HG03139 (cell line): ENCODE results near the gene BHLHE23.

Experiments used
- ATAC-seq: cut with Tn5 transposase; IDR thresholded peaks from one replicate; pipeline ENCODE4 v1.9.1; 2021; ENCODE audit not compliant: unreplicated experiment

BHLHE23 gene

DNA sequence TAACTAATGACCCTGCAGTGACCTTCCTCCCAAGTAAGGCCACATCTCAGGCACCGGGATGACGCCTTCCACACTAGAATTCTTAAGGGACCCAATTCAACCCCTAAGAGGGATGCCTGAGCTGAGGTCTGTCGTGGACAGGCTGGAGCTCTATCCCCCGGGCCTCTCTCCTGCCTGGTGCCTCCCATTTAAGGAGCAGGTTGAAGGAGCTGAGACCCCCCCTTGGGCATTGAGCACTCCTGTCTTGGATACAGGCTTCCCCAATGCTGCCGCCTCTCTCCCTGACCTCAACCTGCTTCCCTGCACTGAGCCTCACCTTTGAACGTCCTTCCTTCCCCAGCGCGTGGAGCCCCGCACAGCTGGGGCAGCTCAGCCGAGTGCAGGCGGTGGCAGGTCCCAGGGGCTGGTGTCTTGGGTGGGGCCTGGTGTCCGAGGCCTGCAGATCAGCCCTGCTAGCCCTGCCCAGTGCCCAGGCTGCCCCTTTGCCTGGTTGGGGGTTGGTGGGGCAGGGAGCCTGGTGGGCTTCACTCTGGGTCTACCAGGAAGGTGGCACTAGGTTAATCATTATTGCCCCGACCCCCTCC is 19.9 kb upstream of the BHLHE23 start:
- ATAC-seq, result no peak

DNA sequence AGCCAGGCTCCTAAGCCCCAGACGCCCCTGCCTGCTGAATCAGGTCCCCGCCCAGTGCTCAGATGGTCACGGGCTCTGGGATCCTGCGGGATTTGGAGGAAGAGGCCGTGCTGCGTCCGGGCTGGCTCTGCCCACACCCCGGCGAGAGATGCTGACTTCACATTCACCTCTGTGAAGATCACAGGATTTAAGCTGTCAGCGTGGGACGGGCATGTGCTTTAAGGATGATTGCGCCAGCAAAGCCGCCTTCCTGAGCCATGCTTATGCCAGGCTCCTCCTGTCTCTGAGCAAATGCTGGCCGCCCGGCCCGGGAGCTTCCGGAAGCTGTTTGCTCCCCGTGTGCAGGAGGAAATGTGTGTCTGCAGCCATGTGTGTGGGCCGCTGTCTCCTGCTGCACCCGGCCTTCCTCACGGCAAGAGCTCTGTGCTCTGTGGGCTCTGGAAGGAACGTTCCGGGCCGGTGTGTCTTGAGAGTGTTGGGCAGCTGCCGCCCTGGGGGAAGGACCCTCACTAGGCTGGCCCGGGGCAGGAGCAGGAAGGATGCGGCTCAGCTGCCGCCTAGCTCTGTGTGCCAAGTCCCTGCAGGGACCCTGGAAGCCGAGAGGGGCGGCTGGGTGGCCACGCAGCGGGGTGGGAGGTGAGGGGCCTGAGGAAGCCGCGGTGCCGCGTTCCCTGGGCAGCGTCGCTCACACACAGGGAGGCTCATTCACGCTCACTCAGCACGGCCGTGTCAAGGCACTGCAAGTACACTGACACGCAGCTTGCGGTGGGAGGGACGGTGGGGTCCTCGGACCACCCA is 19.0 kb upstream of the BHLHE23 start:
- no peak for ATAC-seq

DNA sequence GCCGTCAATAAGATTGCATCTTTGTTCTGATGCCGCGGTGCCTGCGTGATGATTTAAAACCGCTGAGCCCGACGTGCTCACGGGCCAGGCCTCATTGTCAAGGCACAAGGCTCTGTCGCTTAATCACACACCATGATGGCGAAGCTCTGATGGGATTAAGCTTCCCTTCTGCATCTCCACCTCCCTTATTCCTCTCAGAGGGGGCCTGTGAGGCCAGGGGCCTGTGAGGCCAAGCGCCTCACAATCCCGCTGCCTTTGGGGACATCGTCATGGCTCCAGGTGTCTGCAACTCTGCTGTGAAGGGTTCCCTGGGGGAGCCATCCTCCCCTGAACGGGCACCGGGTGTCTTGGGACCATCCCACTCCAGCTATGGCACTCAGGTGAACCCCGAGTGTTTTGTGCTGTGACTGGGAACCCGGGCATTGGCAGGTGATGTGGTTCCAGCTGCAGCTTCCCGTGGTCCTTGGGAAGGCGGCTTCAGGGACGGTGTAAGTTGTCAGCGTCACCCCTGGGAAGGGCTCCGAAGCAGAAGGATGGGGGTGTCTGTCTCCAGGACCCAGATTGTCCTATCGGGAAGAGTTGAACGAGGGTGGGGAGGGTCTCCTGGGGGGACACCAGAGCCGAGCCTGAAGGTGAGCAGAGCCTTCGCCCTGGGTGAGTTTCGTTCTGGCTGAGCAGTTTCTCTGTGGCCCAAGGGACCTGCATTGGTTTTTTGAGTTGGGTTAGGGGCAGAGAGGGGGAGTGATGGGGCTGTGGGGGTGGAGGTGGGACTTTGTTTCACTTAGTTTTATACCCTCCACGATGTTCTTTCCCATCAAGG is 18.0 kb upstream of the BHLHE23 start:
- no peak for ATAC-seq

DNA sequence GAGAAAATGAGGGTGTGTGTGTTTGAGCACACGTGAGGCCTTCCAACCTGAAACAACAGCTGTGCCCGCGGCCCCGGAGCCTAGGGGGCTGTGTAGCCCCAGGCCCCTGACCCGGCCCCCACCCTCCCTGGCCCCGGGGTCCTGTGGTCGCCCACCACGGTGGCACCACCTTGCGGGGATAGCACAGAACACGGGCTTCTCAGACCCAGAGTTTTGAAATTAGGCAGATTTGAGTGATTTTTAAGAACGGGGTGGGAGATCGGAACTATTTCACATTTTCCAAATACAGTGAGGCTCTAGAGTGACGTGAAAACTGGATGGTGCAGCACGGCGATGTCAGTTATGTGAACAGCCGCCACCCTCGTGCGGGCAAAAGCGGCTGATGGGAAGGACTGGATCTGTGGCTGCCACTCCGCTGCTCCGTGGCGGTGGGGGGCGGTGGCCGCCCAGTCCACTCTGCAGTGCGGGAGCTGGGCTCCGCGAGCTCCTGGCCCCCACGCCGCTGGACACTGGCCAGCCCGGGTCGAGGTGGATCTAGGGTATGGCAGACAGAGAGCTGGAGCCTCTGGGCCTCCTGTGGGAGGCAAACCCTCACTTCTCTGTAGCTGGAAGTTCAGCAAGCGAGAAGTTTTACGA is 17.3 kb upstream of the BHLHE23 start:
- no peak for ATAC-seq

DNA sequence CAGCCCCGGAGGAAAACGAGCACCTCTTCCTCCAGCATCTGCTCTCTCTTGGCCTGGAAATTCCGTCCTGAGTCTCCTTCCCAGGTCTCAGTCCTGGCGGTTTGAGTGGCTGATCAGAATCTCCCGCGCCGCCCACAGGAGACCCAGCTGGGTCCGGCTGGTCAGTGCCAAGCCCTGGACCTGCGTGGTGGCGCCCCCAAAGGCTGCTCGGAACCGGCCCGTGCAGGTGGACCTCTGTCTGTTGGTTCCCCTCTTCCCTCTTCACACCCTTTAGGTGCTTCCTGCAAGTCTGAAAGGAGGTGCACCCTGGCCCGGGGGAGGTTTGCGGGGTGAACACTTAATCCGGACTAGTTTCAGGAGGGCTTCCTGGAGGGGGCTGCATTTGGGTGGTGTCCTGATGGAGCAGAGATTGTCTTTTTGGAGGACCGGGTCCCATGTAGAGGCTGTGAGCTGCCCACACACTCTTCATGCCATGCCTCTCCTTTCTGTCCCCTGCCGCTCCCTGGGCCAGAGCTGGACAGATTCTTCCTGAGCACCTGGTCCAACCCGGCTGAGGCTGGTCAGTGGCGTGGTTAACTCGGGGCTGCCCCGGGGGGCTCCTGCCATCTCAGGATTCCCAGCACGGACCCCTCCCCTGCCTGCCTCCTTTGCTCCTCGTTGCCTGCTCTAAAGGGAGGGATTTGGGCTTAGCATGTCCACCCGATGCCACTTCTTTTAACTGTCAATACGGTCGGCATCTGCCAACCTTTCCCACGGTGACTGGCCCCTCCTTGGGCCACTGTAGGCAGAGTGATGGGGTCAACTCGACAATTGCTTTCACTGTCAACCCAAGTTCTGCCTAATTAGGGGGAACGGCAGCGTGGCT is 16.5 kb upstream of the BHLHE23 start:
- no peak for ATAC-seq

DNA sequence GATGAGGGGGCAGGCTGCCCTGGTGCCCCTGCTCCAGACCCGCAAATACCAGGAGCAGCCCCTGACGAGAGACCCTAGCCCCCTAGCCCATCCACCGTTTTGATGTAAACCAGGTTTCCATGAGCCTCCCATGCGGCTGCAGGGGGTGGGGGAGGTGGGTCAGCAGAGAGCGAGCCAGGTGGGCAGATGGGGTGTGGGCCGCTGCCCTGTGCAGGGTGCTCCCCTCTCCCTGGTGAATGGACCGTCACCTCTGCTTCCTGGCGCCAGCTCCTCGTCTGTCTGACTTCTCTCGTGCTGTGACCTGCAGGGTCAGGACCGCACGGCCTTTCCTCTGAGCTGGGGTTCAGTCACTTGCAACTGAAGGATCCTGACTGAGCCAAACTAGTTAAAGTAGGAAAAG is 15.7 kb upstream of the BHLHE23 start:
- no peak for ATAC-seq

DNA sequence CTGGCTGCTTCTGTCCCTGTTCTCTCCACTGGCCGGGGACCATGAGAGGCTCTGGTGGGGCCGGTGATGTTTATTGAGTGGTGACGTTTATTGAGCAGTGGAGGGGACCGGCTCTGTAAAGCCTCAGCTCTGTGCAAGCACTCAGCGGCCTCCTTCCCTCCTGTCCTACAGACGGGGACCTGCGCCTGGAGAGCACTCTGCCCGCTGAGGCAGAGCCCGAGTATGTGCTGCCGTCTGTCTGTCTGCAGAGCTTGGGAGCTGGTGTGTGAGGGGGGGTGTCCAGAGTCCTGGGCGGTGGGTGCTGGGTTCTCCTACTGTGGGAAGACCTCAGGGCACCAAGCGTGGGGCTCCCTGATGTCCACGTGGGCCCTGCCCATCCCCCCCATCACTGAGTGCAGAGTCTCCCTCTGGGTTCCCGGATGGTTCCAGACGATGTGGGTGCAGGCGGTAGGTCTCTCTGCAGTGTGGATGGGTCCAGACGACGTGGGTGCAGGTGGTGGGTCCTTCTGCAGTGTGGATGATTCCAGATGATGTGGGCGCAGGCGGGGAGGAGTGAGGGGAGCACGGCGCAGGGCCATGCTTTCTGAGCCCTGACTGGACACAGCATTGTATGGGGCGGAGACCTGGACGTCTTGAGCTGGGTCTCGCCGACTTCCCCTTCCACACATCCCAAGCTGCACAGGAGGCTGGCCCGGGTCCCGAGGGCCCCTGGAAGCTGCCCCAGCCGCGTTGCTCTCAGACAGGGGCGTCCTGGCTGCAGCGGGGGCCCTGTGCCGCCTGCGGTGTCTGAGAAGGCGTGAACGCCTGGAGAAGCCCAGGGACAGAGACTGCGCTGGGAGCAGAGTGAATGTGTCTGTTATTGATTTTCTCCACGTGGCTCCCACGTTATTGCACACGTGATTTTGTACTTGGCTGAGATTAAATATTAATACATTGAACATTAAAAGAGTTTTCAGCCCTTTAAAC is 14.9 kb upstream of the BHLHE23 start:
- ATAC-seq, result no peak

DNA sequence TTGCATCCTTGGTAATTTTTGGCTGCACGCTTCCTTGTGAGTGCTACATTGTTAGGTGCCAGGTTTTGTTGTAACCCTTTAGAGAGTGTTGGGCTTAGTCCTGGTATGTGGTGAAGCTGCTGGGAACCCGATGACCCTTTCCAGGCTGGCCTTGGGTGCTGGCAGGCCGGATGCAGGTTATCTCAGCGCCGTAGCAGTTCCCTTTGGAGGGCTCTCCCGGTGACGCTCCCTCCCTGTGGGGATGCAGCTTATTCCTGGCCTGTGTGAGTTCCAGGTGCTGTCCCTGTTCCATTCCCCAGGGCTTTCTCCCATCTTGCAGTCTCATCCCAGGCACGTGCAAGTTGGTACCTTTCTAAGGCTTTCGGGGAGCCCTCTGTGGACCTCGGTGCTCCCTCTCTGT is 13.9 kb upstream of the BHLHE23 start:
- no peak for ATAC-seq

DNA sequence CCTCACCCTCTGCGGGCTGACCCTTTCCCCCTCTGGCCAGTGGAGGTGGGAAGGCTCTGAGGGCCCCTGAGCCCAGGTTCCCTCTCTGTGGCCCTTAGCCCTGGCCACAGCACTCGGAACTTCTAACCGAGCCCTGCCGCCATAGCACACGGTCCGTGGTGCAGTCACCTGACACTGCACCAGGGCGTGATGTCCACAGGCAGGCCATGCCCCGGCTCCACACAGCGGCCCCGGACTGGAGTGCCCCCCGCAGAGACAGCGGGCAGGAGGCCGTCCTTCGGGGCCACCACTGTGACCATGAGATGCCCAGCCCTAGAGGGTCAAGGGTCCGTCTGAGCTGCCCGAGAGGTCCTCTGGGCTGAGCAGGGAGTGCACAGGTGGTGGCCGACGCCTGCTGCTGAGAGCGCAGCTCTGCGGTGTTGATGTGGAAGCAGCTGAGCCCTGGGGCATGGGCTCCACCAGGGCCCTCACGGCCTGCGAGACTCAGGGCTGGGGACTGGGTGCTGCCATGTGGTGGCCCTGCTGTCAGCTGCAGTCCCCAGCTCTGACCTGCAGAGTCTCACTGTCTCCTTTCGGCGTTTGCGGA is 11.2 kb upstream of the BHLHE23 start:
- ATAC-seq, result no peak

DNA sequence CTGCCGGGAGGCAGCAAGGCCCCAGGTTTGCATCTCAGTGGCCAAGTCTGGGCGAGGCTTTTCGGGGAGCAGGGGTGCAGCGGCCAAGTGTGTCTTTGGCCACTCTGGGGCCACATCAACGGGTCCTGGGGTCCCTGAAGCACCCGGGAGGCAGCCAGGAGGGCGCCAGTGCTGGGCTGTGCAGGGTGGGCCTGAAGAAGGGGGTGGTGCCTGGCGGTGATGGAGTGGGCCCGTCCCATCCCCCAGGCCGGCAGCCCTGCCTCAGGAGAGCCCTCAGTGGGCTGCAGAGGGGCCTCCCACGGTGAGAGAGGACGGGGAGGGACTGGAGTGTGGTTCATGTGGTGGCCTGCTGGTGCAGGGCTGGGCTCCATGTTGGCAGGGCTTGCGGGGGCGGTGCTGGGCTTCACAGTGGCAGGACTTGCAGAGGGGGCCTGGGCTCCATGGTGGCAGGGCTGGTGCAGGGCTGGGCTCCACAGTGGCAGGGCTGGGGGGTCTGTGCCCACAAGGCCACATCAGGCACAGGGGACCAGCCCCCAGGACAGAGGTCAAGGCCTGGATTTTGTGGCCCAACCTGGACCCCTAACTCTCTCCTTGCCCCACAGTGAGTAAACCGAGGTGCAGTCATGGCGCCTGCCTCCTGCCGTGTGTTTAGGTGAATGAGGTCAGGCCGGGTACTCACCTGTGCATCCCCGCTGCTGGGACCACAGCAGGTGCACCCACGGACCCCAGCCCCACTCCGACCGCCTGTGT is 10.5 kb upstream of the BHLHE23 start:
- ATAC-seq, result no peak

DNA sequence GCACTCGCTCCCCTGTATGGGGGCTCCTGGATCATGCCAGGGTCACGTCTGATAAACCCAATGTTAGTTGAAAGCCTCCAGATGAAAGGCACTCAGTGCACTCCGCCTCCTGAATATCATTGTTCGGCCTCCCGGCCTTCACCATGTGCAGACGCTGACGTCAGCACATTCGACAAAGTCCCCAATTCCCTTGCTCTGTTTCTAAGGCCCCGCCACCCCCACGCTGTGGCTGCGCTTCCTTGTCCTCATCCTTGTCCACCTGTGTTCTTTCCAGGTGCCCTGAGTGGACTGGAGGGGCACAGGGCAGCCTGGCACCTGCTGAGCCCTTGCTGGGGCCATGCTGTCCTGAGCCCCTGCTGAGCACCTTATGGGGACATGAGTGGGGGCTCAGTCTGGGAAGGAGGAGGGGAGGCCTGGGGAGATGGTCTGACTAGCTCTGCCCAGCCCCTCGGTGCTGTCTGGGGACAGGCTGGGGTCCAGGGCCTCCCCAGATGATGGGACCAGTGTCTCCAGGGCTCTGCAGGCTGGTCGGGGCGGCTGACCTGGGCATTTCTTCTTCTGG is 9.8 kb upstream of the BHLHE23 start:
- no peak for ATAC-seq

DNA sequence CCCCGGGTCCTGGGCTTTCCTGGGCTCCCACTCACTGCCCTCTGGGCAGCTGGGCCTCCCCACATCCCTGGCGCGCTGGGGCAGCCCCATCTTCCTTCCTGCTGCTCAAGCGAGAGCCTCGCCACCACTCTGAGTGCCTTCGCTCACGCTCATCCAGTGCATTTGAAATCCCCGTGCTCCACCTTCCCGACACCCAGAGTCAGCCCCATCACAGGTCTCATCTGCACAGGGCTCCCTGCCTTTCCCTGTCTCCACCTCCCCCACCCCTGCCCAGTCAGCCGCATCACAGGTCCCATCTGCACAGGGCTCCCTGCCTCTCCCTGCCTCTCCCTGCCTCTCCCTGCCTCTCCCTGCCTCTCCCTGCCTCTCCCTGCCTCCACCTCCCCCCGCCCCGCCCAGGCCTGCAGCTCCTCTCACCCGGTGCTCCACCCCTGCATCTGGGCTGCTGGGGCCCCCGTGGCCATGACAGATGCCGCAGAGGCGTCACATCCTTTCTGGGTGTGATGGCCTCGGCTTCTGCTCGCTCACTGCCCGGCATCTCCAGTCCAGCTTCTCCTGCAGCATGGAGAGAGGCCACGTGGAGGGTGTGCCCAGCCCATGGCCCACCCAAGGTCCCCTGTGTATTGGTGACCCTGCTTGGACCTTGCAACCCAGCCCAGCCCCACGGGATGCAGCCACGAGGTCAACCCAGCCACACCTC is 9.0 kb upstream of the BHLHE23 start:
- no peak for ATAC-seq

DNA sequence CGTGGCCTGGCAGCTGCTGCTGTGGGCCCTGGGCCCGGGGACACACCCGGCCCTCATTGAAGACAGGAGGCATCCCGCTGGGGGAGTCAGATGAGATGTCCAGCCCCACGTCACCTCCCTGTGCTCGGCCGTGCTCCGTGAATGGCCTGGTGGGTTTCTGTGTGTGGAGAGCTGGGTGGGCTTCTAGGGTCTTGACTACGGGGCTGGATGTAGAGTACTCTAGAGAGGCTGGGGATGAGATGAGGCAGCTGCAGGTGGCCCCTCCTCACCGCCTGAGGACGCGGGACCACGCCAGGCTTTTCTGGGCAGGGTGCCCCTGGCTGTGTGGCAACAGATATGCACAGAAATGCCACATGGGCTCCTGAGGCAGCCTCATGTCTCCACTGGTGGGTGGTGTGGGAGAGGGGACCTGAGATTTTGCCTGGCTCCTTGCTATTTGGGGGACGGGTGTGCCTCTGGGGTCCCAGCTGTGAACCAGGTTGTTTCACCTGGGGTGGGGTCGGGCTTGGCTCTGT is 8.4 kb upstream of the BHLHE23 start:
- no peak for ATAC-seq

DNA sequence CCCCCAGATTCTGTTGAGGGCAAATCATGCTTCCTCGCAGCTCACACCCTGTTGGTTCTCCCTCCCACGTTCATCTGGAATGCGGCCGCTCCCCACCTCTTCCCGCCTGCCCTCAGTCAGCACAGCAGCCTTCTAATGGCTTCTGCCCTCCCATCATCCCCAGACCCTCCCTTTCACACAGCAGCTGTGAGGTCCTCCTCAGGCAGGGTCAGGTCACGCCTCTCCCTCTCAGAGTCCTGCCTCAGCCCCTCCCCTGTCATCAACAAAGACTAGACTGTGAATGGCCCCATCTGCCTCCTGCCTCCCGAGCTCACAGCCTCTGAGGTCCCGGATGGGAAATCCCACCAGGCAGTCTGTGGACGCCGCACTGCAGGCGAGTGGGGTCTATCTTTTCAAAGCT is 7.9 kb upstream of the BHLHE23 start:
- ATAC-seq, result no peak

DNA sequence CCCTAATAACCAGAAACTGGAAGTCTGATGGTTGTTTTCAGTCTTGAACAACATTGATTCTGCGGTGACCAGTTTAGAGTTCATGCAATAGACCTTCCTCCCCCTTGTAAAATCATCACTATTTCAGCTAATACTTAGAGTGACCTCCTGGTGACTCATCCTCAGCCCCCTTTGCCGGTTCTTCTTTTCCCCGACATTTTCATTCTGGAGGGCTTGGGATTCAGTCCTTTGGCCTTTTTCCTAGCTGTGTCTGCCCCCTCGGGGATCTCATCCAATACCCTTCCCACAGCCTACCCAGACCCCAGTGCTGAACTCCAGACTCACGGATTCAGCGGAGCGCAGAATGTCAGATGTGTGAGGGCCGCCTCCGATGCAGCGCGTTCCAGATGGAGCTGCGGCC is 7.5 kb upstream of the BHLHE23 start:
- no peak for ATAC-seq

DNA sequence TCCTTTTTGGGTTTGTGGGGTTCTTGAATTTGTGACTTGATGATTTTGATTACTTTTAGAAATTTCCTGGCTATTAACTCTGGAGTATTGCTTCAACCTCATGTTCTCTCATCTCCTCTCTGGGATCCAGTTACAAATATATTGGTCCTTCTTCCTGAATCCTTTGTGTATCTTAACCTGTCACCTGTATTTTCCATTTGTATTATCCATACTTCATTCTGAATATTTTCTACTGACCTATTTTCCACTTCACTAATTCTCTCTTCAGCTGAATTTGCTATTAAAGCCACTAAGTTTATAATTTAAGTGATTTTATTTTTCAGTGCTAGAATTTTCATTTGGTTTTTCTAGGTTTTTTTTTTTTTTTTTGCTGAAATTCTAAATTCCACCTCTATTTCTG is 6.4 kb upstream of the BHLHE23 start:
- ATAC-seq, result no peak

DNA sequence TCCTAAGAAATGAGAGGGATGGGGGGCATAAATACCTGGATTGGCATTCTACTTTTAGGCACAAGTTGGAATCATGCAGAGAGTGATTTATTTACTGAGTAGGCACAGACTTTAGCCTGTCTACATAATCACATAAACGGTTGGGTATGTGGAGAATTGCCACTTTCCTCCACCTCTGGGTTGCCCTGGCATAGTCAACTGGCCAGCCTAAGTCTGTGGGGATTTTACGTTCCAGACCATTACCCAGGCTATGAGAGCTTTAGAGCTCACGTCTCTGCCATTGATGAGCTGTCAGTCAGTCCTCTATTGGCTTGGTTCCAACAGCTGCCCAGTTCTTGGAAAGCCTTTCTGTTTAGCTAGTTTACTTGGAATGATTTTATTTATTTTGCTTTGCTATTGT is 5.0 kb upstream of the BHLHE23 start:
- ATAC-seq, result no peak
